Sigmoid colon (tissue), 7 donors: ENCODE results near the gene ENHO. TPM values are rescaled to one million over a fixed set of nuclear protein-coding genes. Genes with fewer than 3 reads are reported as not detected.

Experiments
- DNase-seq: peaks from one replicate; pipeline ENCODE4 v3.0.0-alpha.2; 2019
- H3K27ac ChIP-seq, 4 donors: fragments of 200-600 bp; sonication (generic); one replicate each; pipeline ENCODE4 v1.5.1; 2016 to 2019; ENCODE audit warnings: mild to moderate bottlenecking in 1 of 4
- H3K27me3 ChIP-seq, 3 donors: fragments of 200-600 bp; sonication (generic); one replicate each; pipeline ENCODE4 v1.5.1; 2019; ENCODE audit warnings: mild to moderate bottlenecking in 1 of 3
- H3K36me3 ChIP-seq, 4 donors: fragments of 200-600 bp; sonication (generic); one replicate each; pipeline ENCODE4 v1.5.1; 2016 to 2019
- H3K4me1 ChIP-seq, 4 donors: fragments of 200-600 bp; sonication (generic); one replicate each; pipeline ENCODE4 v1.5.1; 2017 to 2019
- H3K4me3 ChIP-seq, 4 donors: fragments of 200-600 bp; sonication (generic); one replicate each; pipeline ENCODE4 v1.5.1; 2017 to 2019; ENCODE audit warnings: mild to moderate bottlenecking in 2 of 4, moderate library complexity in 1 of 4
- H3K9me3 ChIP-seq, 4 donors: fragments of 200-600 bp in 3 of 4; sonication (generic) in 3 of 4; one replicate each; pipeline versions ENCODE4 v1.5.1 to v1.6.1; 2013 to 2019
- EP300 ChIP-seq, 4 donors: sonication (generic); formaldehyde crosslinking; IDR thresholded peaks; one replicate each; pipeline ENCODE4 v1.6.1; 2017; ENCODE audit warnings: antibody characterized with exemption in 4 of 4
- POLR2A ChIP-seq, 2 donors: fragments of 450-650 bp; IDR thresholded peaks; one replicate each; pipeline ENCODE4 v1.6.1; 2016; ENCODE audit warnings: antibody characterized with exemption in 2 of 2, mild to moderate bottlenecking in 2 of 2, moderate library complexity in 2 of 2
- POLR2AphosphoS5 ChIP-seq, 4 donors: sonication (generic); formaldehyde crosslinking; IDR thresholded peaks; one replicate each; pipeline ENCODE4 v1.6.1; 2017; ENCODE audit warnings: antibody characterized with exemption in 4 of 4
- WGBS, 2 donors: extraction: QIAGEN DNeasy Blood & Tissue Kit; methylation state at CpG; one replicate each; pipeline ENCODE4 v1.1.7; 2013; 5-methylcytosine and 5-hydroxymethylcytosine counted together
- intact Hi-C: fragments of 100-400 bp; cut with DNase I; formaldehyde crosslinking; loops from one replicate; pipeline ENCODE4 v1.15.1; 2023
- polyA plus RNA-seq, 3 donors: library from polyadenylated mRNA; stranded (reverse); fragments of 200-250 nt; gene quantifications; one replicate each; pipeline ENCODE4 v1.2.3, GENCODE V29; 2013
- total RNA-seq, 4 donors: library from RNA; depleted of rRNA; stranded (reverse); fragments of >200 nt; gene quantifications; one replicate each; pipeline ENCODE4 v1.1.0, GENCODE V29; 2016
- TF ChIP-seq, protein P1 (sequence below), 4 experiments: fragments of 450-650 bp in 3 of 4; fragments of 200-600 bp in 1 of 4; IDR thresholded peaks; one replicate each; pipeline ENCODE4 v1.5.1; 2016 to 2019; ENCODE audit warnings: antibody characterized with exemption in 4 of 4, mild to moderate bottlenecking in 3 of 4, moderate library complexity in 2 of 4
- donor health status: healthy with polysubstance abuse.
- donor health status: Bipolar disorder and iron deficiency.
- donor health status: healthy.

Gene ENHO
- total and polyA plus RNA-seq, 7 donors, result 1.9 to 7.4 (median 4.3) TPM; not detected in 3

DNA sequence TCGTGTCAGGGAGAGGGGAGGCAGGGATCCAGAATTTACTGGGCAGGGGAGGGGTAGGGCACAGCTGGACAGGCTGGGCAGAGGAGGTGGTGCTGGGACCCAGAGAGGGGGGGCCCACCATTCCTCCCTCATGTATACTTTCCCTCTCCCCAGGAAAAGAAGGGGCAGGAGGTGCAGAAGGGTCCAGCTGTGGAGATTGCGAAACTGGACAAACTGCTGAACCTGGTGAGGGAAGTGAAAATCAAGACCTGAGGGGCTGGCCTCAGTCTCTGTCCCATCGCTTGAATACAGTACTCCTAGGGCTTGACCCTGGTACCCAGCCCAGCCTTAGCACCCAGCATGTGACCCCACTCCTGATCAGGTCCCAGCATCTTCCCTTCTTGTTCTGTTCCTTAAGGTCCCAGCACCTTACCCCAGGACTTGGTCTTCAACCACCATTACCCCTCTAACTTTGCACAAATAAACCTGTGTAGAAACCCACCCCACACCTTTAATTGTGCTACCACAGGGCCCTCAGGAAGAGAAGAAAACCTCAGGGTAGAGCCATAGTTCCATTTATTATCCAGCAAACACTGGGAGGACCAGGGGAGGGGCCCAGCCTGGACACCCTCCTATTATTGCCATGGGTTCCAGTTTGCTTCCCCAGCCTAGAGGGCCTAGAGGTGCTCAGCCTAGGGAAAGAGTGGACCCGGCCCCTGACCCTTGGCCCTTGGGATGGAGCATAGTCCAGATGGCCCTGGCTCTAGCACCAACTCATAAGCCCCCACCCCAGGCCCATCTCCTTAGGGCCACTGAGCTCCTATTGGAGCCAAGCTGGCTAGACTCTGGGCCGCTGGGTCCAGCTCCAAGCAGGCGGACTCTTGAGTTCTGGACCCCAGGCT, 2.0 kb downstream of the ENHO start:
- WGBS, 2 donors, result 92 to 93% methylated on average over 6 of the region's 6 CpGs
- intact Hi-C loops, result loop anchor here (5.0 kb wide), 2 partner anchors 72 to 193 kb away; partner anchors contain the start of genes KIF24 and NUDT2
- Histone ChIP-seq H3K27me3 (no peaks in the 10 kb centered on the region), H3K4me3 (no peak overlapping the region), H3K9me3 (no peaks in the 10 kb centered on the region), H3K27ac (no peak overlapping the region), H3K36me3 (no peaks in the 10 kb centered on the region), H3K4me1 (peaks cover 0 to 13% (median 8%) of the 10 kb centered on the region in 4 donors)
- no peak for TF ChIP-seq POLR2A (IDR thresholded peaks at IDR 0.05)
- TF ChIP-seq EP300 (IDR thresholded peaks at IDR 0.05), result no peak
- TF ChIP-seq POLR2AphosphoS5 (IDR thresholded peaks at IDR 0.05), result no peak
- TF ChIP-seq, protein P1, sequence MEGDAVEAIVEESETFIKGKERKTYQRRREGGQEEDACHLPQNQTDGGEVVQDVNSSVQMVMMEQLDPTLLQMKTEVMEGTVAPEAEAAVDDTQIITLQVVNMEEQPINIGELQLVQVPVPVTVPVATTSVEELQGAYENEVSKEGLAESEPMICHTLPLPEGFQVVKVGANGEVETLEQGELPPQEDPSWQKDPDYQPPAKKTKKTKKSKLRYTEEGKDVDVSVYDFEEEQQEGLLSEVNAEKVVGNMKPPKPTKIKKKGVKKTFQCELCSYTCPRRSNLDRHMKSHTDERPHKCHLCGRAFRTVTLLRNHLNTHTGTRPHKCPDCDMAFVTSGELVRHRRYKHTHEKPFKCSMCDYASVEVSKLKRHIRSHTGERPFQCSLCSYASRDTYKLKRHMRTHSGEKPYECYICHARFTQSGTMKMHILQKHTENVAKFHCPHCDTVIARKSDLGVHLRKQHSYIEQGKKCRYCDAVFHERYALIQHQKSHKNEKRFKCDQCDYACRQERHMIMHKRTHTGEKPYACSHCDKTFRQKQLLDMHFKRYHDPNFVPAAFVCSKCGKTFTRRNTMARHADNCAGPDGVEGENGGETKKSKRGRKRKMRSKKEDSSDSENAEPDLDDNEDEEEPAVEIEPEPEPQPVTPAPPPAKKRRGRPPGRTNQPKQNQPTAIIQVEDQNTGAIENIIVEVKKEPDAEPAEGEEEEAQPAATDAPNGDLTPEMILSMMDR (IDR thresholded peaks at IDR 0.05), result no peak
- peak; percentile 41 for DNase-seq

DNA sequence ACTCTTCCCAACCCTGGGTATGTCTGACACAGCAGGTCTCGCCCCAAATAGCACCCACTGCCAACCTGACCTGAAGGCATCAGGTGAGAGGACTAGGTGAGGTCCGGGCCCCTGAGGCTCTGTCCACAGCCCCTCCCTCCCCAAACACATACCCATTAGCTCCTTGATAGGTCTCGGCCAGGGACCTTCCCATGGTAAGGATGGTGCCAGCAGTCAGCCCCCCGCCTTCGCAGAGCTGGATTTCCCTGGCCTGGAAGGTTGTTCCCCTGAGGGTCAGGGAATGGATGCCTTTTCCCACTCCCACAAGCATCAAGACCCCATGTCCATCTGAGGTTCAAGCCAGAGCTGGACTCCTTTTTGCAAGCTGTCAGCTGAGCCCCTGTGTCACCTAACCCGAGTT, 2.7 kb downstream of the ENHO start:
- Histone ChIP-seq H3K27me3 (no peaks in the 10 kb centered on the region), H3K36me3 (no peaks in the 10 kb centered on the region), H3K4me3 (no peak overlapping the region), H3K27ac (no peak overlapping the region), H3K4me1 (peaks cover 0 to 13% (median 8%) of the 10 kb centered on the region in 4 donors), H3K9me3 (no peaks in the 10 kb centered on the region)
- peak; percentile 50 for DNase-seq
- intact Hi-C loops, result loop anchor here (5.0 kb wide), 2 partner anchors 72 to 193 kb away; partner anchors contain the start of genes KIF24 and NUDT2
- TF ChIP-seq POLR2A (IDR thresholded peaks at IDR 0.05), result no peak
- no peak for TF ChIP-seq EP300 (IDR thresholded peaks at IDR 0.05)
- TF ChIP-seq, protein P1 (IDR thresholded peaks at IDR 0.05), result no peak
- no peak for TF ChIP-seq POLR2AphosphoS5 (IDR thresholded peaks at IDR 0.05)
- 87 to 88% methylated on average over 6 of the region's 6 CpGs for WGBS, 2 donors

DNA sequence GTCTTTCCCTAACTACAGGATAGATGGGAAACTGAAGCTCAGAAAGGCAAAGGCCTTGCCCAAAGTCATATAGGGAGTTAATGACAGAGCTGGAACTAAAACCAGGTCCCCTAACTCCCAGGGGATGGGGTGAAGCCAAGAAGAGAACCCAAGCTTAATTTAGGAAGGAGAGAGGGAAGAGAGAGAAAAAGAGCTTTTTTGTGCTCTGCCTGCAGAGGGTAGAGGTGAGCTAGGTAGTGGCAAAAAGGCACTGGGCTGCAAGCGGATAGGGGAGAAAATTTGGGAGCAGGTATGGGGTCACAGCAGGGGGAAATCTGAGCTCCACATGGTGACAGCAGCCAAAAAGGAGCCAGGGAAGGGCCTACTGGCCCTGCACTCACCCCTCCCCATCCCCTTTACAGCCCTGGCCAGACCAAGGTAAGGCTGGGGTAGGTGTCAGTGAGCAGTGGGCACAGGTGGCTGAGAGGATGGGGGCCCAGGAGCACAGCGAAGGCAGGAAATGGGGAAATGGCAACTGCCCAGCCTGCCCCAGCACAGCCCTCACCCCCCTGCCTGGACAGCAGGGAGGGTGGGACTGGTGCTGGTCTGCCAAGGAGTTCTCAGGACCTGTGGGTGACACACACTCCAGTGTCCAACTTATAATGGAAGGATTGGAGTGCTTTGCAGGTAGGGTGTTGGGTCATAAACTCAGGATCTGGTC, 3.3 kb downstream of the ENHO start:
- no peaks in the 10 kb centered on the region for H3K27me3 ChIP-seq
- intact Hi-C loops, result loop anchor here (5.0 kb wide), 2 partner anchors 73 to 192 kb away; partner anchors contain the start of genes KIF24 and NUDT2
- no peaks in the 10 kb centered on the region for H3K9me3 ChIP-seq
- DNase-seq, result peak; percentile 33
- peaks cover 0 to 13% (median 8%) of the 10 kb centered on the region in 4 donors for H3K4me1 ChIP-seq
- 78 to 89% methylated on average over 2 of the region's 2 CpGs for WGBS, 2 donors
- TF ChIP-seq EP300 (IDR thresholded peaks at IDR 0.05) (no peak), POLR2AphosphoS5 (IDR thresholded peaks at IDR 0.05) (no peak), POLR2A (IDR thresholded peaks at IDR 0.05) (no peak)
- TF ChIP-seq, protein P1 (IDR thresholded peaks at IDR 0.05), result no peak
- H3K36me3 ChIP-seq, result no peaks in the 10 kb centered on the region
- H3K4me3 ChIP-seq, result no peak overlapping the region
- H3K27ac ChIP-seq, result no peak overlapping the region

DNA sequence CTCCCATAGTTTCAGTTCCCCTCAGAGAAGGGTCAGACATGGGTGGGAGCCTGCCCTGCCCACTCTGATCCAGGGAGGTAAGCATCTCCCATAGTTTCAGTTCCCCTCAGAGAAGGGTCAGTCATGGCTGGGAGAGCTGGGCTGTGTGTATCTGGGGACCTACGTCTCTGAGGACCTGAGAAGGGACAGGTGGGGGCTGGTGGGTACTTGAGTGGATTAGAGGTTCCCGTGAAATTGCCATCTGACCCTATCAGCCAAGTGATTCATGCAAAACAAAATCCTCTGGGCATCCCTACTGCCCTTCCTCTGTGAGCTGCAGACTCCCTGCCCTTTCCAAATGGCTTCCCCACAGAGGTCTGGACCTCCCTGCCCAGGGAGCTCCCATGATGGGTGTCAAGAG, 3.9 kb downstream of the ENHO start:
- H3K4me3 ChIP-seq, result no peak overlapping the region
- H3K27ac ChIP-seq, result no peak overlapping the region
- H3K4me1 ChIP-seq, result peaks cover 0 to 13% (median 8%) of the 10 kb centered on the region in 4 donors
- peak; percentile 1 for DNase-seq
- H3K9me3 ChIP-seq, result no peaks in the 10 kb centered on the region
- no peaks in the 10 kb centered on the region for H3K27me3 ChIP-seq
- no peak for TF ChIP-seq POLR2A (IDR thresholded peaks at IDR 0.05)
- TF ChIP-seq EP300 (IDR thresholded peaks at IDR 0.05), result no peak
- TF ChIP-seq, protein P1 (IDR thresholded peaks at IDR 0.05), result no peak
- no peak for TF ChIP-seq POLR2AphosphoS5 (IDR thresholded peaks at IDR 0.05)
- intact Hi-C loops, result no loop called here
- 72 to 90% methylated on average over 2 of the region's 2 CpGs for WGBS, 2 donors
- no peaks in the 10 kb centered on the region for H3K36me3 ChIP-seq
